GM23338 (cell line): ENCODE data around the gene NEFH. TPM values are rescaled to one million over a fixed set of nuclear protein-coding genes. Genes with fewer than 3 reads are reported as not detected.

ENCODE experiments used
- ATAC-seq: fragments of 200-7000 bp; cut with Tn5 transposase; 3 replicates; pipeline ENCODE4 v1.9.1; 2020
- DNase-seq: peaks from one replicate; pipeline ENCODE4 v3.0.0-alpha.2; 2015; ENCODE audit warnings: low spot score
- H2AFZ ChIP-seq: fragments of 200-600 bp; sonication (generic); 2 replicates; pipeline ENCODE4 v1.8.0; 2016; ENCODE audit warnings: antibody characterized with exemption, mild to moderate bottlenecking, moderate library complexity
- H3F3A ChIP-seq: fragments of 200-600 bp; sonication (generic); replicated peaks from 2 replicates; pipeline ENCODE4 v1.8.0; 2017; ENCODE audit warnings: antibody characterized with exemption, mixed run types, low read depth
- H3K27ac ChIP-seq: fragments of 200-600 bp; sonication (generic); 2 replicates; pipeline ENCODE4 v1.6.1; 2016; ENCODE audit warnings: low read depth
- H3K27me3 ChIP-seq: fragments of 200-600 bp; sonication (generic); 2 replicates; pipeline ENCODE4 v1.8.0; 2016; ENCODE audit warnings: mild to moderate bottlenecking, mixed run types, moderate library complexity; ENCODE audit not compliant: insufficient read depth
- H3K36me3 ChIP-seq: fragments of 200-600 bp; sonication (generic); 2 replicates; pipeline ENCODE4 v1.8.0; 2016; ENCODE audit warnings: mild to moderate bottlenecking; ENCODE audit not compliant: insufficient read depth
- H3K4me1 ChIP-seq: fragments of 200-600 bp; sonication (generic); 2 replicates; pipeline ENCODE4 v1.8.0; 2016; ENCODE audit warnings: mild to moderate bottlenecking, moderate library complexity; ENCODE audit not compliant: insufficient read depth
- H3K4me2 ChIP-seq: fragments of 200-600 bp; sonication (generic); 2 replicates; pipeline ENCODE4 v1.7.1; 2017; ENCODE audit warnings: mixed run types
- H3K4me3 ChIP-seq: fragments of 200-600 bp; sonication (generic); 2 replicates; pipeline ENCODE4 v1.6.1; 2016; ENCODE audit warnings: mixed run types
- H3K79me2 ChIP-seq: fragments of 200-600 bp; sonication (generic); replicated peaks from 2 replicates; pipeline ENCODE4 v1.8.0; 2017; ENCODE audit warnings: mild to moderate bottlenecking; ENCODE audit not compliant: insufficient read depth
- H3K9me2 ChIP-seq: fragments of 200-600 bp; sonication (generic); 2 replicates; pipeline ENCODE4 v1.8.0; 2017; ENCODE audit not compliant: insufficient read depth
- H4K20me1 ChIP-seq: fragments of 200-600 bp; sonication (generic); replicated peaks from 2 replicates; pipeline ENCODE4 v1.8.0; 2017; ENCODE audit warnings: mild to moderate bottlenecking; ENCODE audit not compliant: insufficient read depth
- H3K27ac Mint-ChIP-seq: 2 replicates; pipeline ENCODE4 v1.8.0; 2020; ENCODE audit warnings: inconsistent platforms, mild to moderate bottlenecking, moderate library complexity, mixed read lengths
- H3K27me3 Mint-ChIP-seq: 3 replicates; pipeline ENCODE4 v1.8.0; 2022; ENCODE audit warnings: low read depth, mild to moderate bottlenecking, moderate library complexity, mixed read lengths, inconsistent platforms; ENCODE audit not compliant: insufficient read depth, poor library complexity
- H3K36me3 Mint-ChIP-seq: 3 replicates; pipeline ENCODE4 v1.8.0; 2021; ENCODE audit warnings: low read depth, mild to moderate bottlenecking, inconsistent platforms, moderate library complexity, mixed read lengths
- H3K4me1 Mint-ChIP-seq: 3 replicates; pipeline ENCODE4 v1.8.0; 2020; ENCODE audit warnings: mild to moderate bottlenecking, inconsistent platforms, mixed read lengths
- H3K4me3 Mint-ChIP-seq: 3 replicates; pipeline ENCODE4 v1.8.0; 2021; ENCODE audit warnings: moderate library complexity, mild to moderate bottlenecking, inconsistent platforms, mixed read lengths
- H3K9me3 Mint-ChIP-seq: 3 replicates; pipeline ENCODE4 v1.8.0; 2020; ENCODE audit warnings: moderate library complexity, mild to moderate bottlenecking, inconsistent platforms, mixed read lengths
- EZH2phosphoT487 ChIP-seq: fragments of 200-600 bp; sonication (generic); IDR thresholded peaks from one replicate; pipeline ENCODE4 v1.8.1; 2018; ENCODE audit warnings: antibody characterized with exemption; ENCODE audit not compliant: unreplicated experiment
- JUNB ChIP-seq: IDR thresholded peaks from one replicate; pipeline ENCODE4 v1.6.1; 2016; ENCODE audit warnings: antibody characterized with exemption; ENCODE audit not compliant: unreplicated experiment
- NANOG ChIP-seq: IDR thresholded peaks from 2 replicates; pipeline ENCODE4 v1.6.1; 2016; ENCODE audit warnings: antibody characterized with exemption, borderline replicate concordance
- POLR2AphosphoS5 ChIP-seq: IDR thresholded peaks from 2 replicates; pipeline ENCODE4 v1.6.1; 2016; ENCODE audit warnings: antibody characterized with exemption, low read depth
- STAT1 ChIP-seq: IDR thresholded peaks from one replicate; pipeline ENCODE4 v1.6.1; 2016; ENCODE audit warnings: antibody characterized with exemption; ENCODE audit not compliant: unreplicated experiment
- ZNF114 ChIP-seq: fragments of 250-450 bp; sonication (Bioruptor Pico); IDR thresholded peaks from 2 replicates; pipeline ENCODE4 v1.5.0; 2020; ENCODE audit warnings: mild to moderate bottlenecking, moderate library complexity
- ZNF331 ChIP-seq: fragments of 250-450 bp; sonication (Bioruptor Pico); IDR thresholded peaks from 2 replicates; pipeline ENCODE4 v1.5.0; 2020; ENCODE audit warnings: low read depth, mild to moderate bottlenecking, moderate library complexity
- polyA plus RNA-seq: library from polyadenylated mRNA; unstranded; fragments of >200 nt; fragmentation: Nextera tagmentation; extraction: Ambion mirVana; gene quantifications from 2 replicates; pipeline ENCODE4 v1.2.1, GENCODE V29; 2016
- total RNA-seq: library from RNA; depleted of rRNA; stranded (reverse); fragments of >200 nt; shearing (Covaris generic); gene quantifications from 2 replicates; pipeline ENCODE4 v1.2.3, GENCODE V29; 2014
- TF ChIP-seq, protein P1 (sequence below), 2 experiments: fragments of 200-600 bp in 1 of 2; sonication (generic) in 1 of 2; conservative IDR thresholded peaks; 2 replicates each; pipeline versions ENCODE4 v1.5.1 to v1.6.1; 2016 to 2017; ENCODE audit warnings: antibody characterized with exemption in 2 of 2, low read depth in 2 of 2, mild to moderate bottlenecking in 2 of 2, moderate library complexity in 1 of 2
- TF ChIP-seq, protein P2 (sequence below): IDR thresholded peaks from 2 replicates; pipeline ENCODE4 v1.6.1; 2016; ENCODE audit warnings: antibody characterized with exemption
- TF ChIP-seq, protein P3 (sequence below): IDR thresholded peaks from one replicate; pipeline ENCODE4 v1.6.1; 2018; ENCODE audit warnings: antibody characterized with exemption; ENCODE audit not compliant: unreplicated experiment

Gene NEFH
- total and polyA plus RNA-seq, 2 experiments from 2014 or later: 2.4 to 6.3 TPM

DNA sequence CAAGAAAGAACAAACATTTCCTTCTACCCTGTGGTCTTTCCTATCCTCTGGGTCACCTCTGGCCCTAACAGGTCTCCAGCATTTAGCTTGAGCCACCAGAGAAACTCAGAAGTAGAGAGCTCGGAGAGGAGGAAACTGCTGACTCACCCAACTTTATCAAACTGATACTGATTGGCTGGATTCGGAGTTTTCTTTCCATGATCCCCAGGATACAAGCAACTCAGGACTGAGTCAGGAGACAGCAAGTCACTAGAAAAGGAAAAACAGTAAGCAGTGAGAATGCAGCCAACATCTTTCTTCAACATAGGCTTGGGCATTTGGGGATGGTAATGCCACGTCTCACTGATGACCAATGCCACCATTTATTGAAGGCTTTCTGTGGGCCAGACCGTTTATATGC lies 40.8 kb downstream of the NEFH start (continued):
- TF ChIP-seq, protein P1, sequence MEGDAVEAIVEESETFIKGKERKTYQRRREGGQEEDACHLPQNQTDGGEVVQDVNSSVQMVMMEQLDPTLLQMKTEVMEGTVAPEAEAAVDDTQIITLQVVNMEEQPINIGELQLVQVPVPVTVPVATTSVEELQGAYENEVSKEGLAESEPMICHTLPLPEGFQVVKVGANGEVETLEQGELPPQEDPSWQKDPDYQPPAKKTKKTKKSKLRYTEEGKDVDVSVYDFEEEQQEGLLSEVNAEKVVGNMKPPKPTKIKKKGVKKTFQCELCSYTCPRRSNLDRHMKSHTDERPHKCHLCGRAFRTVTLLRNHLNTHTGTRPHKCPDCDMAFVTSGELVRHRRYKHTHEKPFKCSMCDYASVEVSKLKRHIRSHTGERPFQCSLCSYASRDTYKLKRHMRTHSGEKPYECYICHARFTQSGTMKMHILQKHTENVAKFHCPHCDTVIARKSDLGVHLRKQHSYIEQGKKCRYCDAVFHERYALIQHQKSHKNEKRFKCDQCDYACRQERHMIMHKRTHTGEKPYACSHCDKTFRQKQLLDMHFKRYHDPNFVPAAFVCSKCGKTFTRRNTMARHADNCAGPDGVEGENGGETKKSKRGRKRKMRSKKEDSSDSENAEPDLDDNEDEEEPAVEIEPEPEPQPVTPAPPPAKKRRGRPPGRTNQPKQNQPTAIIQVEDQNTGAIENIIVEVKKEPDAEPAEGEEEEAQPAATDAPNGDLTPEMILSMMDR (conservative IDR thresholded peaks at IDR 0.05; ENCODE audit: low read depth in 2 of 2): no peak
- no peak for TF ChIP-seq STAT1
- TF ChIP-seq ZNF114: no peak
- no peak for TF ChIP-seq ZNF331 (CRISPR knock-in tag)

DNA sequence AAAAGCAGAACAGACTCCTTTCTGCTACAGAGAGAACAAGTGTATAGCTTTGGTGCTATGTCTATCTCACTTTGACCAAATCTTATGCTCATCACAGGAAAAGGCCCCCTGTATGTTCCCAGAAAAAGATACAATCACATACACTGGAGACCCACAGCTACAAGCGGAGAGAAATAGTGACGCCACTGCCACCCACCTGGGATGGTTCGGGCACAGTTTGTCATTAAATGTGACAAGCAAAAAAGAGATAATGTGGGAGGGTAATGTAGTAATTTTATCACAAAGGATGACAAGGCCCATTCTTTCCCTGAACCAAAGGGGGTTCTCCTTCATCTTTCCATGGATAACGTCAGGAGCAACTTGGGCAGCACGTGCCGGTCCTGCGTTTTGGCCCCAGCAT lies 41.5 kb downstream of the NEFH start:
- Mint-ChIP-seq H3K4me1 (no peaks in the 10 kb centered on the region), H3K36me3 (peaks cover 81% of the 10 kb centered on the region), H3K27me3 (peaks cover 2% of the 10 kb centered on the region), H3K4me3 (no peak overlapping the region), H3K9me3 (no peaks in the 10 kb centered on the region), H3K27ac (no peak overlapping the region)
- no peak for TF ChIP-seq NANOG
- TF ChIP-seq, protein P2, sequence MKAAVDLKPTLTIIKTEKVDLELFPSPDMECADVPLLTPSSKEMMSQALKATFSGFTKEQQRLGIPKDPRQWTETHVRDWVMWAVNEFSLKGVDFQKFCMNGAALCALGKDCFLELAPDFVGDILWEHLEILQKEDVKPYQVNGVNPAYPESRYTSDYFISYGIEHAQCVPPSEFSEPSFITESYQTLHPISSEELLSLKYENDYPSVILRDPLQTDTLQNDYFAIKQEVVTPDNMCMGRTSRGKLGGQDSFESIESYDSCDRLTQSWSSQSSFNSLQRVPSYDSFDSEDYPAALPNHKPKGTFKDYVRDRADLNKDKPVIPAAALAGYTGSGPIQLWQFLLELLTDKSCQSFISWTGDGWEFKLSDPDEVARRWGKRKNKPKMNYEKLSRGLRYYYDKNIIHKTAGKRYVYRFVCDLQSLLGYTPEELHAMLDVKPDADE: no peak
- TF ChIP-seq JUNB: no peak
- TF ChIP-seq, protein P3, sequence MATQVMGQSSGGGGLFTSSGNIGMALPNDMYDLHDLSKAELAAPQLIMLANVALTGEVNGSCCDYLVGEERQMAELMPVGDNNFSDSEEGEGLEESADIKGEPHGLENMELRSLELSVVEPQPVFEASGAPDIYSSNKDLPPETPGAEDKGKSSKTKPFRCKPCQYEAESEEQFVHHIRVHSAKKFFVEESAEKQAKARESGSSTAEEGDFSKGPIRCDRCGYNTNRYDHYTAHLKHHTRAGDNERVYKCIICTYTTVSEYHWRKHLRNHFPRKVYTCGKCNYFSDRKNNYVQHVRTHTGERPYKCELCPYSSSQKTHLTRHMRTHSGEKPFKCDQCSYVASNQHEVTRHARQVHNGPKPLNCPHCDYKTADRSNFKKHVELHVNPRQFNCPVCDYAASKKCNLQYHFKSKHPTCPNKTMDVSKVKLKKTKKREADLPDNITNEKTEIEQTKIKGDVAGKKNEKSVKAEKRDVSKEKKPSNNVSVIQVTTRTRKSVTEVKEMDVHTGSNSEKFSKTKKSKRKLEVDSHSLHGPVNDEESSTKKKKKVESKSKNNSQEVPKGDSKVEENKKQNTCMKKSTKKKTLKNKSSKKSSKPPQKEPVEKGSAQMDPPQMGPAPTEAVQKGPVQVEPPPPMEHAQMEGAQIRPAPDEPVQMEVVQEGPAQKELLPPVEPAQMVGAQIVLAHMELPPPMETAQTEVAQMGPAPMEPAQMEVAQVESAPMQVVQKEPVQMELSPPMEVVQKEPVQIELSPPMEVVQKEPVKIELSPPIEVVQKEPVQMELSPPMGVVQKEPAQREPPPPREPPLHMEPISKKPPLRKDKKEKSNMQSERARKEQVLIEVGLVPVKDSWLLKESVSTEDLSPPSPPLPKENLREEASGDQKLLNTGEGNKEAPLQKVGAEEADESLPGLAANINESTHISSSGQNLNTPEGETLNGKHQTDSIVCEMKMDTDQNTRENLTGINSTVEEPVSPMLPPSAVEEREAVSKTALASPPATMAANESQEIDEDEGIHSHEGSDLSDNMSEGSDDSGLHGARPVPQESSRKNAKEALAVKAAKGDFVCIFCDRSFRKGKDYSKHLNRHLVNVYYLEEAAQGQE: no peak
- TF ChIP-seq EZH2phosphoT487: no peak
- TF ChIP-seq POLR2AphosphoS5: no peak
- H4K20me1 ChIP-seq: peaks cover 3% of the 10 kb centered on the region; the same call in 1 of the 2 replicates
- no peak overlapping the region for H3K4me3 ChIP-seq
- no peaks in the 10 kb centered on the region for H3K9me2 ChIP-seq
- no peak overlapping the region for H3K4me2 ChIP-seq
- no peak overlapping the region for H3K27ac ChIP-seq
- no peaks in the 10 kb centered on the region for H3K4me1 ChIP-seq
- H2AFZ ChIP-seq: no peak overlapping the region
- no peak for ATAC-seq
- H3K36me3 ChIP-seq: peaks cover 52% of the 10 kb centered on the region
- DNase-seq: no peak
- no peaks in the 10 kb centered on the region for H3F3A ChIP-seq
- no peaks in the 10 kb centered on the region for H3K79me2 ChIP-seq
- no peaks in the 10 kb centered on the region for H3K27me3 ChIP-seq
